ENCODE measurements around the gene CDC42BPG.

Gene CDC42BPG

GRCh38 chr11:64890522-64890939, 46.1 kb upstream of the CDC42BPG start:
- H3K4me3 ChIP-seq (ENCODE audit: low read depth, low read length): no peak overlapping the region
- TF ChIP-seq, protein P1, sequence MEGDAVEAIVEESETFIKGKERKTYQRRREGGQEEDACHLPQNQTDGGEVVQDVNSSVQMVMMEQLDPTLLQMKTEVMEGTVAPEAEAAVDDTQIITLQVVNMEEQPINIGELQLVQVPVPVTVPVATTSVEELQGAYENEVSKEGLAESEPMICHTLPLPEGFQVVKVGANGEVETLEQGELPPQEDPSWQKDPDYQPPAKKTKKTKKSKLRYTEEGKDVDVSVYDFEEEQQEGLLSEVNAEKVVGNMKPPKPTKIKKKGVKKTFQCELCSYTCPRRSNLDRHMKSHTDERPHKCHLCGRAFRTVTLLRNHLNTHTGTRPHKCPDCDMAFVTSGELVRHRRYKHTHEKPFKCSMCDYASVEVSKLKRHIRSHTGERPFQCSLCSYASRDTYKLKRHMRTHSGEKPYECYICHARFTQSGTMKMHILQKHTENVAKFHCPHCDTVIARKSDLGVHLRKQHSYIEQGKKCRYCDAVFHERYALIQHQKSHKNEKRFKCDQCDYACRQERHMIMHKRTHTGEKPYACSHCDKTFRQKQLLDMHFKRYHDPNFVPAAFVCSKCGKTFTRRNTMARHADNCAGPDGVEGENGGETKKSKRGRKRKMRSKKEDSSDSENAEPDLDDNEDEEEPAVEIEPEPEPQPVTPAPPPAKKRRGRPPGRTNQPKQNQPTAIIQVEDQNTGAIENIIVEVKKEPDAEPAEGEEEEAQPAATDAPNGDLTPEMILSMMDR (IDR thresholded peaks at IDR 0.05; ENCODE audit: low read depth, low read length): no peak

GRCh38 chr11:64888729-64889511, 44.5 kb upstream of the CDC42BPG start:
- no peak overlapping the region for H3K4me3 ChIP-seq (ENCODE audit: low read depth, low read length)

DNA sequence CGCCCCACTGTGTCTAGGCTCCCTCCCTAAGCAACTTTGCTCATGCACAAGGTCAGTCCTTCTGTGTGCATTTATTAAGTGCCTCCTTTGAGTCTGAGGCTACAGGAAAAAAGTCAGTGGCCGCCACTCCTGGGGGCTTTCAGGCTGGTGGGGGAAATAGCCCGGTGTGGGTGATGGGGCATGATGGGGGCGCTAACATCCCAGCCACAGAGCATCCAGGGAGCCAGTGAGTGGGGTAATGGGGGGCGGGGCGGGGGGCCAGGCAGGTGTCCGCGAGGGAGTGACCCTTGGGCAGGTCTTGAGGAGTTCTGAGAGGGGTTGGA, 43.9 kb upstream of the CDC42BPG start:
- TF ChIP-seq, protein P1 (IDR thresholded peaks at IDR 0.05; ENCODE audit: low read depth, low read length): no peak
- H3K4me3 ChIP-seq (ENCODE audit: low read depth, low read length): no peak overlapping the region

More at GRCh38 chr11:64888729-64889511, 44.5 kb upstream of the CDC42BPG start:
- TF ChIP-seq, protein P1 (IDR thresholded peaks at IDR 0.05; ENCODE audit: low read depth, low read length): no peak

GRCh38 chr11:64887757-64888405, 43.4 kb upstream of the CDC42BPG start:
- no peak overlapping the region for H3K4me3 ChIP-seq (ENCODE audit: low read depth, low read length)

DNA sequence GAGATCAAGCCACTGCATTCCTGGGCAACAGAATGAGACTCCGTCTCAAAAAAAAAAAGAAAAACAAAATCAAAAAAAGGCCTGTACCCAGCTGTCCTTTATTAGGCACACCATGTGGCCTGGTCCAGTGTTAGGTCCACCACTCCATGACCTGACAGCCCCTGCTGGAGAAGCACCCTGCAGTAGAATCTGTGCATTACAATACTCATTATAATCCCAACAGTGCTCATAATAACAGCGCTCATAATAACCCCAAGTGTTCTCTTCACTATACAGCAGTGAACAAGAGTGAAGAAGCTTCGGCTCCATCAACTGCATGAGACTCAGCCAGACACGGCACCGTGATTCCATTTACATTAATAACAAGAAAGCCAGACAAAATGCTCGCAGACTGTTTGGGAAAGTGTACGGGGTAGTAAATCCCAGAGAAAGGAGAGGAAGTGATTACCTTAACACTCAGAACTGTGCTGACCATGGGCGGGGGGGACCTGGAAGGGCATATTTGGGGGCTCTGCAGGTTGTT, 42.8 kb upstream of the CDC42BPG start:
- TF ChIP-seq, protein P1 (IDR thresholded peaks at IDR 0.05; ENCODE audit: low read depth, low read length): no peak
- H3K4me3 ChIP-seq (ENCODE audit: low read depth, low read length): no peak overlapping the region

More at GRCh38 chr11:64887757-64888405, 43.4 kb upstream of the CDC42BPG start:
- TF ChIP-seq, protein P1 (IDR thresholded peaks at IDR 0.05; ENCODE audit: low read depth, low read length): peak; percentile 92

- TF ChIP-seq, protein P1 (IDR thresholded peaks at IDR 0.05; ENCODE audit: low read depth, low read length): no peak
- H3K4me3 ChIP-seq (ENCODE audit: low read depth, low read length): no peak overlapping the region
Observed at GRCh38 chr11:64885367-64886286, 41.2 kb upstream of the CDC42BPG start.

All from WI38 (cell line).